Cardiac fibroblast (primary cell): ENCODE measurements around the gene CAMK2D.

Source experiments
- DNase-seq, 2 donors: peaks; one replicate each; pipeline versions ENCODE4 v3.0.0 to v3.0.0-alpha.2; 2010; ENCODE audit warnings: low read depth in 2 of 2
- H3K4me3 ChIP-seq, 2 donors: replicated peaks in 1 of 2; 1 replicate in 1 of 2; 2 replicates in 1 of 2; pipeline ENCODE4 v1.5.1; 2011; ENCODE audit warnings: low read depth in 2 of 2, low read length in 2 of 2, mild to moderate bottlenecking in 2 of 2, moderate library complexity in 1 of 2
- TF ChIP-seq, protein P1 (sequence below): IDR thresholded peaks from one replicate; pipeline ENCODE4 v1.5.1; 2011; ENCODE audit warnings: low read depth, mild to moderate bottlenecking, low read length, inconsistent platforms

Gene CAMK2D

DNA sequence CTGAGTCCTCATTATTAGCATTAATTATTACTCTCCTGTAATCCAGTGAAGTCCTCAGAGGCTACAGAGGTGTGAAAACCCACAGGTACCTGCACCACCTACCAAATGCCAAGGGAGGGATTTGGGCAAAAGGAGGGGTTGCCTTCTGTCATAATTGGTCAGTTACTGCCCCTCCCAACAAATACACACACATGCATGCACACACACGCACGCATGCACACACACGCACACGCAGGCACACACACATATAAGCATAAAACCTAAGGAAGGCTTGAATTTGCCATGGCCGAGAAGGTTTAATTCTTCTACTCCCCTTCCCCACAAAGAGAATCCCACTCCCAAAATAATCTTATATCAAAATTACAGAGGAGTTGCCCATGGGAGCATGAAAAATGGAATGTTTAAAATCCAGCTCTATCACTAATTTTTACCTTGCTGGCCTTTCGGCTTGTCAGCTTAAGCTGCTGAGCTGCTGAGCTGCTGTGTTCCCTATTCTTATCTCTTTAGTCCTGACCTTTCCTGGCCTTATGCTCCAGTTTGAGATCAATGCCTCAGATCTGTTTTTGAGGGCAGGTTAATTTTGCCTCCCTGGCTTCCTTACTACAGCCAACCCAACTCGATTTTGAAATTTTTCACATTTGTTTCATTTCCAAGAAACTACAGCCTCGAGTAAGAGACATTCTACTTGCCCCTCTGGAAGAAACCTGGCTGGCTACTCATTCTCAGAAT lies 95.0 kb downstream of the CAMK2D start:
- TF ChIP-seq, protein P1, sequence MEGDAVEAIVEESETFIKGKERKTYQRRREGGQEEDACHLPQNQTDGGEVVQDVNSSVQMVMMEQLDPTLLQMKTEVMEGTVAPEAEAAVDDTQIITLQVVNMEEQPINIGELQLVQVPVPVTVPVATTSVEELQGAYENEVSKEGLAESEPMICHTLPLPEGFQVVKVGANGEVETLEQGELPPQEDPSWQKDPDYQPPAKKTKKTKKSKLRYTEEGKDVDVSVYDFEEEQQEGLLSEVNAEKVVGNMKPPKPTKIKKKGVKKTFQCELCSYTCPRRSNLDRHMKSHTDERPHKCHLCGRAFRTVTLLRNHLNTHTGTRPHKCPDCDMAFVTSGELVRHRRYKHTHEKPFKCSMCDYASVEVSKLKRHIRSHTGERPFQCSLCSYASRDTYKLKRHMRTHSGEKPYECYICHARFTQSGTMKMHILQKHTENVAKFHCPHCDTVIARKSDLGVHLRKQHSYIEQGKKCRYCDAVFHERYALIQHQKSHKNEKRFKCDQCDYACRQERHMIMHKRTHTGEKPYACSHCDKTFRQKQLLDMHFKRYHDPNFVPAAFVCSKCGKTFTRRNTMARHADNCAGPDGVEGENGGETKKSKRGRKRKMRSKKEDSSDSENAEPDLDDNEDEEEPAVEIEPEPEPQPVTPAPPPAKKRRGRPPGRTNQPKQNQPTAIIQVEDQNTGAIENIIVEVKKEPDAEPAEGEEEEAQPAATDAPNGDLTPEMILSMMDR = no peak
- no peak for DNase-seq
- H3K4me3 ChIP-seq = no peak overlapping the region

DNA sequence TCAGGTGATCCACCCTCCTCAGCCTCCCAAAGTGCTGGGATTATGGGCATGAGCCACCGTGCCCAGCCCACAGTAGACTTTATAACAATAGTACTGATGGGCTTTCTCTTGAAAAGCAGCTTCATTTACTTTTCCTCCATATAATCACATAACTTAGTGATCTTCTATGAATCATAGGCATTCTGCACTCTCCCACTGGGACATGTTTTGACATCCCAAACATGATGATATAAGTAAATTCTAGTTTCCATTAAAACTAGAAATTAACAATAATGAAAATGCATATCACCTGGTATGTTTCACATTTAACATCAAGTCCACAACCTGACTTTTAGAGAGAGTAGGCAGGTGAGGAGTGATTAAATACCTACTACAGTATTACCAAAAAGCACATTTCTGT lies 96.5 kb downstream of the CAMK2D start:
- no peak overlapping the region for H3K4me3 ChIP-seq
- DNase-seq = peak in 1 of 2 donors; percentile 55
- TF ChIP-seq, protein P1 = no peak

DNA sequence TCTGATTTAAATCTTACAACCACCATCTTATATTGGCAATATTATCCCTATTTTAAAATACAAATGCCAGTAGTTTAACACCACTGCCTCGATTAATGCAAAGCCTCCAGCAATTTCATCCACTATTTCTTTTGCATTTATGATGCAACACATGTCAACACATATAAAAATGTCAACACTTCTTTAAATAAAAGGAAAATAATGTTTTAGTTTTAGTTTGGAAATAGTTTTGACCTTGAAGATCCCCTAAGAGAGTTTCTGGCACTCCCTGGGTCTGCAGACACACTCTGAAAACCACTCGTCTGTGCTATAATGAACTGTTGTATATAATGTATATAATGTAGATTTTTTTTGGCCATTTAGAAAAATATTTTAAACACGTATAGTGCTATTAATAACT lies 99.0 kb downstream of the CAMK2D start:
- TF ChIP-seq, protein P1 = no peak
- no peak overlapping the region for H3K4me3 ChIP-seq
- DNase-seq = no peak

DNA sequence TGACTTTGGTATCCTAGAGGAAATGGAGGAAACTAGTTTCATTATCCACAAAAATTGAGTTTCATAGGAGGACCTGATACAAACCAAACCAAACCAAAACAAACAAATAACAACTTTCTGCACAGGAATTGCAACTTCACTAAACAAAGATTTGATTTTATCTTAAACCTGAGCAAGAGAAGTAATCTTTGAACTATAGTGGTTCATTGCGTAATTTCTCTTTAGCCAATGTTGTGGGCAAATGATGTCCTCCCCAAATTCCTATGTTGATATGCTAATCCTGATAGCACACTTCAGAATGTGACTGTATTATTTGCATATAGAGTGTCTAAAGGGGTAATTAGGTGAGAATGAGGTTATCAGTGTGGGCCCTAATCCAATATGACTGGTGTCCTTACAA lies 102.4 kb downstream of the CAMK2D start:
- TF ChIP-seq, protein P1 = no peak
- no peak overlapping the region for H3K4me3 ChIP-seq
- no peak for DNase-seq

DNA sequence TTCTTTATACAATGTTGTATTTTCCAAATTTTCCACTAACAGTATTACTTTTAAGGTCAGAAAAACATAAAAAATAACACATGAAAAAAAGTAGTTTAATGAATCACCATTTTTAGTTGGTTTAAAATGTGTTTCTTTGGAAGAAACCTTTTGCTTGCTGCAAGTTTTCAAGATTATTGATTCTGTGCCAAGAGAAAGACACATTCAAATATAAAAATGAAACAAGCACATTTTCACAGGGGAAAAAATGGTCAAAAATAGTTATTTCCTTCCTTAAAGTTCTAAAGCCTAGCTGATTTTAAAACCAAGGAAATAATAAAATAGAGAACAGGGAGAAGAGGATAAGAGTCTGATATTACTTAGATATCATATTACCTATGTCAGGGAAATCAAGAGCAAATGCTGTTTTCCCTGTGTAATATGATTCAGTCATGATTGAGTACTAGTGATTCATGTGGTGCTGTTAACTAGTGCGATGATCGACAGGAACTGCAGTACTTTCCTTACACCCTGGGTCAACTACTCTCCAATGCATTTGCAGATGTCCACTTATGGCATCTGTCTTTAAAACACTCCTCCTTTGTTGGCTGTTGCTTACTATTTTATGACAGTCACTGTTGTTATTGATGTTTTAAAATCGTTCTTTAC lies 103.8 kb downstream of the CAMK2D start:
- TF ChIP-seq, protein P1 = no peak
- DNase-seq = peak; percentile 37 to 59
- H3K4me3 ChIP-seq = no peak overlapping the region

DNA sequence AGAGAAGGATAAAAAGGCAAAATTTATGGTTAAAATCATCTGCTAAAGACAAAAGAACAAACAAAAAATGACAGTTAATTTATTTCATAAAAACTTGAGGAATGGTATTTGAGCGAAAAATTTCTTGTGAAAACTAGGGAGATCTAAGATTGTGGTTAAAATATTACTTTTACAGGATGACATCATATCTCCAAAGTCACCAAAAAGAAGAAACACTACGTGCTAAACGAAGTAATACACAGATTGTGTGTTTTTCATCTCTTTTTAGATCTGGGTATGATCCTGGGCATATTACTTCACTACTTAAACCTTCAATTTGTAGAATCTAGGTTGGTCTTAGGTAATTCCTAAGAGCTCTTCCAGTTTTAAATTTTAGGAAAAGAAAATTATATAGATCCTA lies 107.7 kb downstream of the CAMK2D start:
- no peak for DNase-seq
- TF ChIP-seq, protein P1 = no peak
- H3K4me3 ChIP-seq = no peak overlapping the region
